Measurements from ENCODE around the gene CEBPE.

CEBPE gene

DNA sequence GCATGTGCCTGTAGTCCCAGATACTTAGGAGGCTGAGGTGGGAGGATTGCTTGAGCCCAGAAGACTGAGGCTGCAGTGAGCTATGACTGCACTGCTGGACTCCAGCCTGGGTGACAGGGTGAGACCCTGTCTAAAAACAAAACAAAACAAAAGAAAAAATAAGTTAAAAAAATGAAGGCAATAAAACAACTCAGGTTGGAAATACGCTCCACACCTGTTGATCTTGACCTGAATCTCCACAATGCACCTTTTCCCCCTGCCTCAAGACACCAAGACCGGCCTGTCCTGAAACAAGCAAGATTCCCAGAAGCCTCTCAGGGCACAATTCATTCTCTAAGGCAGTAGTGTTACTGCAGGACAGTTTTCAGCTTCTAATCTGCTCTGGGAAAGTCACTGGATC, 20.8 kb upstream of the CEBPE start:
- TF ChIP-seq, protein P1, sequence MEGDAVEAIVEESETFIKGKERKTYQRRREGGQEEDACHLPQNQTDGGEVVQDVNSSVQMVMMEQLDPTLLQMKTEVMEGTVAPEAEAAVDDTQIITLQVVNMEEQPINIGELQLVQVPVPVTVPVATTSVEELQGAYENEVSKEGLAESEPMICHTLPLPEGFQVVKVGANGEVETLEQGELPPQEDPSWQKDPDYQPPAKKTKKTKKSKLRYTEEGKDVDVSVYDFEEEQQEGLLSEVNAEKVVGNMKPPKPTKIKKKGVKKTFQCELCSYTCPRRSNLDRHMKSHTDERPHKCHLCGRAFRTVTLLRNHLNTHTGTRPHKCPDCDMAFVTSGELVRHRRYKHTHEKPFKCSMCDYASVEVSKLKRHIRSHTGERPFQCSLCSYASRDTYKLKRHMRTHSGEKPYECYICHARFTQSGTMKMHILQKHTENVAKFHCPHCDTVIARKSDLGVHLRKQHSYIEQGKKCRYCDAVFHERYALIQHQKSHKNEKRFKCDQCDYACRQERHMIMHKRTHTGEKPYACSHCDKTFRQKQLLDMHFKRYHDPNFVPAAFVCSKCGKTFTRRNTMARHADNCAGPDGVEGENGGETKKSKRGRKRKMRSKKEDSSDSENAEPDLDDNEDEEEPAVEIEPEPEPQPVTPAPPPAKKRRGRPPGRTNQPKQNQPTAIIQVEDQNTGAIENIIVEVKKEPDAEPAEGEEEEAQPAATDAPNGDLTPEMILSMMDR (IDR thresholded peaks at IDR 0.05; ENCODE audit: insufficient read depth, low read depth, low read length, missing control alignments), result no peak
- no peak overlapping the region for H3K4me3 ChIP-seq (ENCODE audit: low read length)
- DNase-seq (ENCODE audit: low read depth), result no peak

DNA sequence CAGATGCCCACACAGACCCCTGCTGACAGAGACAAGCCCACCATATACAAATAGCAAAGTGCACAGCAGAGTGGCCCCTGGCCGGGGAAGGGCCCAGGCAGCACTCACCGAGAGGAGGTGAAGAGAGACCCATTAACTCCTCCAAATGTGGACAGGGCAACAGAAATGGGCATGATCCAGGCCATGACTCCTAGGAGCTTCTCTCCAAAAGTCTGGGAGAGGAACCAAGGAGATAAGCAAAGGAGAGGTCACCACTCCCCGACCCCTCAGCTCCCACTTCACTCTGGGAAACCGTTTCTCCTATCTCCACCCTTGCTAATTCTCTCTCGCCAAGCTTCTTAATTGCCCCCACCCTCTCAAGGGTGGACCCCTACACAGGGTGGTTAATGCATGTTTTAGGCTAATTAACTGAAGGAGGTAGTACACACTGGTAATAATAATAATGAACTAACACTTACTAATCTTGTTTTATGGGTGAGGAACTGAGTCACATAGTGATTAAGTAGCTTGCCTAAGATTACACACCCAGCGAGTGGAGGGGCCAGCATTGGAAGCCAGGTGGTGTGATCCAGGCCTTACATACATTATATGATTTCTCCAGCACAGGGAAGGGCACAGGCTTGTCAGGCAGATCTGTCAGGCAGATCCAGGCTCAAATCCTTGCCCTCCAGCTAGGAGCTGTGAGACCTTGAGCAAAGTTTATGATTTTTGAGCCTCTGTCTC, 18.9 kb upstream of the CEBPE start:
- TF ChIP-seq, protein P1 (IDR thresholded peaks at IDR 0.05; ENCODE audit: insufficient read depth, low read depth, low read length, missing control alignments), result no peak
- no peak overlapping the region for H3K4me3 ChIP-seq (ENCODE audit: low read length)
- peak; percentile 95 for DNase-seq (ENCODE audit: low read depth)

DNA sequence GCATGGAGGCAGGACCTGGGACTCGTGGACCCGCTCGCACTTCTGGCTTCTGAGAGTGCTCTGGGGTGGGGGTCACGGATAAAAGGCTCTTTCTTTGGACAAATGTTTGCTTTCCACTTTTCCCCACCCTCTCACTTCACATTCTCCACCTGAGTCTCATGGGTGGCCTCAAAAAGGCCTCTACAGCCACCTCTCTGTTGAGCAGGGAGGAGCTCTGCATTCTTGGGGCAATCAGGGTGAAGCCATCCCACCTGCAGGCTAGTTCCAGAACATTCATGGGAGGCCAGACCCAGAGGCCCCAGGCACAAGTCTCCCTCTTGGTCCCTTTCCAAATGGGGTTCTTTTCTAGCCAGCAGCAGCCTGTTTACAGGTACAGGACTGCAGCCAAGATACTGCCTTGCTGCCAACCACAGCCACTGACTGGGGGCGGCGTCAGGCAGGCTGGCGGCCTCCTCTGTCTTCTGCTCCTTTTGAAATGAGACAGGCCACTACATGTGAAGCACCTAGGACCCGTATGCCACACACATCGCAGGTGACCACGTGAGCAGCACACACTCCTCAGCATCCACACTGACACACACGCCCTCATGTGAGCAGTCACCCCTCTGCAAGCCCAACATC, 18.2 kb upstream of the CEBPE start:
- DNase-seq (ENCODE audit: low read depth), result peak; percentile 85
- TF ChIP-seq, protein P1 (IDR thresholded peaks at IDR 0.05; ENCODE audit: insufficient read depth, low read depth, low read length, missing control alignments), result peak; percentile 5
- no peak overlapping the region for H3K4me3 ChIP-seq (ENCODE audit: low read length)

DNA sequence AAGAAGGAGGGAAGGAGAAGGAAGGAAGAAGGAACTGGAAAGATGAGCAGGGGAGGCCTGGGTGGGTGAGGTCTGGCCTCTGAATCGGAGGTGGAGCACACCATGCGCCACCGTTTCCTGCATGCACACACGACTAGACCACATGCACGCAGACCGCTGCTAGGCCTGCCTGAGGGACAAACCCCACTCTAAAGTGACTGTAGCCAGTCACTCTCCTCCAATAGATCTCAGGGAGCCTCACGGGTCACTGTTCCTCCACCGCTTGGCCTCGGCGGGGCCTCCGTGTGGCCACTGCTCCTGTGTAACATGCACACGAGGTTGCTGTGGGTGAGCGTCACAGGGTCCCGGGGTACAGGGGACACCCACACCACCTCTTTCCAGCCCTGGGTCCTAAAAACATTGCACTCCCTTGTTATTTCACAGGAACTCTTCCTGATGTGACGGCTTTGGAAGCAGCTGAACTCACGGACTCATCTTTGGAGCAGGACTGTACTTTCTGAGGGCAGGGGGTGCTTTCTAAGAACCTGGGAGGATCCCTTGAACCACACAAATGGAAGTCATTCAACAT, 17.6 kb upstream of the CEBPE start:
- TF ChIP-seq, protein P1 (IDR thresholded peaks at IDR 0.05; ENCODE audit: insufficient read depth, low read depth, low read length, missing control alignments), result no peak
- H3K4me3 ChIP-seq (ENCODE audit: low read length), result no peak overlapping the region
- no peak for DNase-seq (ENCODE audit: low read depth)

DNA sequence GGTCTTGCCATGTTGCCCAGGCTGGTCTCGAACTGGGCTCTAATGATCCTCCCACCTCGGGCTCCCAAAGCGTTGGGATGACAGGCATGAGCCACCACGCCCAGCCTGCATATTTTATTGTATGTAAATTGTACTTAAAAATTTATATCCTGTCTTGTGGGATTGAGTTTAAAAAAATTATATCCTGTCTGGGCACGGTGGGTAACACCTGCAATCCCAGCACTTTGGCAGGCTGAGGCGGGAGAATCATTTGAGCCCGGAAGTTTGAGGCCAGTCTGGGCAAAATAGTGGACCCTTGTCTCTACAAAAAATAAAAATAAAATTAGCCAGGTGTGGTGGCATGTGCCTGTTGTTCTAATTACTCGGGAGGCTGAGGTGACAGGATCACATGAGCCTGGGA, 13.9 kb upstream of the CEBPE start:
- no peak for DNase-seq (ENCODE audit: low read depth)
- H3K4me3 ChIP-seq (ENCODE audit: low read length), result no peak overlapping the region
- TF ChIP-seq, protein P1 (IDR thresholded peaks at IDR 0.05; ENCODE audit: insufficient read depth, low read depth, low read length, missing control alignments), result no peak

DNA sequence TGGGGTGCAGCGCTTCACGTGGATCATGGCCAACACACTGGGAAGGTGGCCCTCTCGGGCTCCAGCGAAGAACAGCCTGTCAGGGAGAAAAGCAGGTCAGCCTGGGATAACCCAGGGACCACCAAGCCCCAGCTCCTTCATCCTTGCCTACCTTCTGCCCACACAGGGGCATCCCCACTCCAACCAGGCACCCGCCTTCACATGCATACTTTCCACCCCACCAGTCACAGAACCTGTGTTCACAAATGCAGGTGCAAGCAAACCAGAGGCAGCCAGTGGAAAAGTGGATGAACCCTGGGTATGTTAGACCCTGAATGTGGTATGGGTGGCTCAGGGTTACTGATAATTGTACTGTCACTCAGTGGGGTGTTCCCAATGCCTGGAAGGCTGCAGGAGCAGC, 12.4 kb upstream of the CEBPE start:
- H3K4me3 ChIP-seq (ENCODE audit: low read length), result no peak overlapping the region
- DNase-seq (ENCODE audit: low read depth), result no peak
- TF ChIP-seq, protein P1 (IDR thresholded peaks at IDR 0.05; ENCODE audit: insufficient read depth, low read depth, low read length, missing control alignments), result no peak

Measured in epithelial cell of esophagus (primary cell).